Fibroblast of lung (primary cell): ENCODE measurements around the gene PTP4A2.

Experiments used
- CTCF ChIP-seq, 2 donors: IDR thresholded peaks in 1 of 2; conservative IDR thresholded peaks in 1 of 2; 1 replicate in 1 of 2; 2 replicates in 1 of 2; pipeline ENCODE4 v1.5.1; 2011 to 2012; ENCODE audit warnings: low read length in 2 of 2, control low read depth in 1 of 2, inconsistent platforms in 1 of 2, low read depth in 1 of 2, mild to moderate bottlenecking in 1 of 2
- EZH2 ChIP-seq: IDR thresholded peaks from 2 replicates; pipeline ENCODE4 v1.5.1; 2012; ENCODE audit warnings: low read length, control low read depth, mild to moderate bottlenecking; ENCODE audit errors: missing control alignments

GRCh38 chr1:31870086-31870736, 68.0 kb downstream of the PTP4A2 start:
- TF ChIP-seq CTCF (conservative IDR thresholded peaks at IDR 0.05 in 1 of 2, IDR thresholded peaks at IDR 0.05 in 1 of 2; ENCODE audit: low read depth in 1 of 2, low read length in 2 of 2) (no peak), EZH2 (no peak)
